Liver (tissue), 3 donors: Measurements from ENCODE around the gene RPL7A.

Source experiments
- HNF4G ChIP-seq: IDR thresholded peaks from 2 replicates; pipeline ENCODE4 v1.6.1; 2016; ENCODE audit warnings: antibody characterized with exemption
- TF ChIP-seq, protein P1 (sequence below): fragments of 150-350 bp; IDR thresholded peaks from 2 replicates; pipeline ENCODE4 v1.5.1; 2017; ENCODE audit warnings: improper control_type of control experiment, low read depth, low read length; ENCODE audit not compliant: missing input control
- TF ChIP-seq, protein P2 (sequence below): IDR thresholded peaks from 2 replicates; pipeline ENCODE4 v1.6.1; 2016; ENCODE audit warnings: antibody characterized with exemption
- donor health status: healthy.
- donor health status: healthy.

DNA sequence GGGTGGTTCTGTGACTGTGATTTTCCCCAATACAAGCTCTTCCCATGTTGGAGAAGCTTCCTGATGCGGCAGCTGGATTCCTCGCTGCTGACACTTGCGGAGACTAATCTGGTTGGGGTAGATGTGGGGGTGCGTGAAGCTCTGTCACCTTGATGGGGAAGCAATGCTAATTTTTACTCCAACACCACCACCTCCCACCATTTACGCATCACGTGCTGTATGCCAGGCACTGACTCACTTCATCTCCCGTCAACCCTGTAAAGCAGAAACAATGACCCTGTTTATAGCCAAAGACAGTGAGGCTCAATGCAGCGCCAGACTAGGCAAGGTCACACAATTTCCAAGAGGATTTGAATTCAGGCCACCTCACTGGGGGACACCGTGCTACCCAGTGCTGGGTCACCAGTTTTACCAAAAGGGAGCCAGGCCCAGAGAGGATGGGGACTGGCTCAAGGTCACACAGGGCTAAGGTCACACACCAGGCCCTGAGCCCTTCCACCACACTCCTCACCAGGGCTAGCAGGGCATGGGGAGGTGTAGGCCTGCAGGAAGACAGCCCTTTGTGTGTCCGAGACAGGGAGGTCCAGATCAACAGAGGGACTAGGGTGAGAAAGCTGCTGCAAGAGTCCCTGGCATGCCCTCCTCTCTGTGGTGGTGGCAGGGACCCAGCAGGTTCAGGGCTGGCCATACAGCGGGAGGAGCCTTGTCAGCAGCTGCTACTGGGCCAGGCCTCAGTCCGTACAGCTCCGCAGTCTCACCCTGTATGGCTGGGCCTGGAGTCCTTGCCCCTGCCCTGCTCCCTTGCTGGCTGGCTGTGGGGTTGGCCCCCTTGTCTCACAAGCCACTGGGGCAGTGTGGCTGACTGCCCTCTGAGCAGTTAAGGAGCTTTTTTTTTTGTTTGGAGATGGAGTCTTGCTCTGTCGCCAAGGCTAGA lies 31.4 kb downstream of the RPL7A start:
- TF ChIP-seq, protein P1, sequence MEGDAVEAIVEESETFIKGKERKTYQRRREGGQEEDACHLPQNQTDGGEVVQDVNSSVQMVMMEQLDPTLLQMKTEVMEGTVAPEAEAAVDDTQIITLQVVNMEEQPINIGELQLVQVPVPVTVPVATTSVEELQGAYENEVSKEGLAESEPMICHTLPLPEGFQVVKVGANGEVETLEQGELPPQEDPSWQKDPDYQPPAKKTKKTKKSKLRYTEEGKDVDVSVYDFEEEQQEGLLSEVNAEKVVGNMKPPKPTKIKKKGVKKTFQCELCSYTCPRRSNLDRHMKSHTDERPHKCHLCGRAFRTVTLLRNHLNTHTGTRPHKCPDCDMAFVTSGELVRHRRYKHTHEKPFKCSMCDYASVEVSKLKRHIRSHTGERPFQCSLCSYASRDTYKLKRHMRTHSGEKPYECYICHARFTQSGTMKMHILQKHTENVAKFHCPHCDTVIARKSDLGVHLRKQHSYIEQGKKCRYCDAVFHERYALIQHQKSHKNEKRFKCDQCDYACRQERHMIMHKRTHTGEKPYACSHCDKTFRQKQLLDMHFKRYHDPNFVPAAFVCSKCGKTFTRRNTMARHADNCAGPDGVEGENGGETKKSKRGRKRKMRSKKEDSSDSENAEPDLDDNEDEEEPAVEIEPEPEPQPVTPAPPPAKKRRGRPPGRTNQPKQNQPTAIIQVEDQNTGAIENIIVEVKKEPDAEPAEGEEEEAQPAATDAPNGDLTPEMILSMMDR: no peak
- TF ChIP-seq, protein P2, sequence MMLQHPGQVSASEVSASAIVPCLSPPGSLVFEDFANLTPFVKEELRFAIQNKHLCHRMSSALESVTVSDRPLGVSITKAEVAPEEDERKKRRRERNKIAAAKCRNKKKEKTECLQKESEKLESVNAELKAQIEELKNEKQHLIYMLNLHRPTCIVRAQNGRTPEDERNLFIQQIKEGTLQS: no peak
- TF ChIP-seq HNF4G: no peak
